ENCODE measurements around the gene ANKRD23.

Gene ANKRD23

DNA sequence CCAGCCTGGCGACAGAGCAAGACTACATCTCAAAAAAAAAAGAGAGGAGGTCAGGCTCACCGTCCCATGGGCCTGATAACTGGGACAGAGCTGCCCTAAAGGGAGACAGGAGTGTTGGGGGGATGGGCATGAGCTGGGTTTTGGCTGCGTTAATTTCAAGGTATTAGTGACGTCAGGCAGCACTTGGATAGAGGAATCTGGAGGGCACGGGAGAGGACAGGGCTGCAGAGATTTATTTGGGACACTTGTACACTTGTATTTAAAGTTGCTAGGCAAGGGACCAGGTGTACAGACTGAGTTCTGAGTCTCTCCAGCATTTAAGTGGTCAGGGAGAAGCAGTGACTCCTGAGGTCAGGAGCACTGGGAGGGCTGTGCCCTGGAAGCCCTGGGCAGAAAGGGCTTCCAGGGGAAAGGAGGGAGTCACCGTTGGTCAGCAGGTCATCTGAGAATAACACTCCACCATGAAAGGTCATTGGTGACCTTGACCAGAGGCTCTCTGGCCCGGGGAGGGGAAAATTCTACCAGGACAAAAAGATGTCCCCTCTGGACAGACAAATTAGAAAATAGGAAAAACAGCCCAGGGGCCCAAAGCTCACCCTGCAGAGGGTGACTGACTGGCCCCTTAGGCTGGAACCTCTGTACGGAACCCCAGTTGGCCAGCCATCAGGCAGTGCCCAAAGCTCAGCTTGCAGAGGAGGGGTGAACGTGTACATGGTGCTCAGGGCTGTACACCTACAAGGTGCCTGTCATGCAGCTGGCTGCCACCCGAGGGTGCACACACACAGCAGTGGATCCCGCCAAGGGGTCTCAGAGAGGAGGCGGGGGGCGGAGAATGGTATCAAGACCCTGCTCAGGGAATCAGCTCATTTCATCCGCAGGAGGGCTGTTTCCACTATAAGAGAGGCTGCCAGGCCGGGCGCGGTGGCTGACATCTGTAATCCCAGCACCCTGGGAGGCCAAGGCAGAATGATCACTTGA is 50.8 kb downstream of the ANKRD23 start:
- DNase-seq: no peak

DNA sequence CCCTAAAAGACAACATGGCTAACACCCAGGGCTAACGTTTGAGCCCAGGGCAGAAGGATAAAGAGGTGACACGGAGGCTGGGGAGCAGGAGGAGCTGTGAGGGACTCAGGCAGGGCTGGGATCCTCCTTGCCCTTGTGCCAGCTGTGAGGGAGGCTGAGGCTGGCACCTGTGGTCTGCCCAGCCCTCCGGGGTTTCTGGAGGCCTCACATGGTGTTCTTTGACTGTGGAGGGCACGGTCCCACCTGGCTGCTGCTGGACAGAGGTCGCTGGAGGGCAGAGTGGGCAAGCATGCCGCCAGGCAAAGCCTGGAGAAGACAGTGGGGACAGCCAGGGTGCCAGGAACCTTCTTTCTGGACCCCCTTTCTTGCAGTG is 54.6 kb downstream of the ANKRD23 start:
- no peak for DNase-seq

DNA sequence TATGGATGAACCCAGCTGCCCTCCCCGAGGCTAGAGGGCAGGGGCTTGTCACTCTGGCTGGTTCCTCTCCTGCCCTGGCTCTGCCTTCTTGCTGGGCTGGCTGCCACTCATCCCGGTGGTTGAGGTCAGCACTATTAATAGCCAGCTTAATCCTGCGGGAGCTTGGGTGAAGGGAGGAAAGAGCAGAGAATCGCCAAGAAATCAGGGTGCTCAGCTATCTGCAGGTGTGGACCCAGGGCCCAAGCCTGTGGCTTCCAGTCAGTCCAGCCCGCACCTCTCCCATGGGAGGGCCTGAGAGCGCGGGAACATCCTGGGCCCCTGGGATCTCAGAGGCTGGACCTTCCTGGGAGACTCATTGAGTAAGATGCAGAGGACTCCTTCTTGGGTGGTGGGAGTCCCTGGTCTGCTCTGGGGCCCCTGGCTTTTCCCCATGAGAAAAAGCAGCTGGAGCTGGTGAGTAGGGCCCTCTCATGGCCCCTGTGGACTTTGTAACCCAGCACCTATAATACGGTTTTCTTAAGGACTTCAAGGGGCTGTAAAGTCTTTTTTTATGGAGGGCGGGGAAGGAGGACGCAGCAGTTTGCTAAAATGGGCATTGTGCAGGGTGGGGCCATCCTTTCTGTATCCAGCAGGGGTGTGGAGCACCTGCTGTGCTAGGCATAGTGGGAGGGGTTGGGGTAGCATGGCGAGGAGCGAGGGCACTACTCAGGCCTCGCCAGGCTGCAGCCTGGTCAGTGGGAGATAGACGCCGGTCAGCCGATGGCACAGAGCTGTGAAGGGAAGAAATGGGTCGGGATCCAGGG is 55.2 kb downstream of the ANKRD23 start:
- DNase-seq: peak; percentile 59

Data from retina (tissue), 1 donor.